ENCODE results near the gene EVL. TPM values are rescaled to one million over a fixed set of nuclear protein-coding genes. Genes with fewer than 3 reads are reported as not detected.

Gene EVL
- total and polyA plus RNA-seq, 2 donors (not counting 3 experiments of a cell fraction or from before 2014, with no cell fraction given): 34.6 to 62.5 TPM

DNA sequence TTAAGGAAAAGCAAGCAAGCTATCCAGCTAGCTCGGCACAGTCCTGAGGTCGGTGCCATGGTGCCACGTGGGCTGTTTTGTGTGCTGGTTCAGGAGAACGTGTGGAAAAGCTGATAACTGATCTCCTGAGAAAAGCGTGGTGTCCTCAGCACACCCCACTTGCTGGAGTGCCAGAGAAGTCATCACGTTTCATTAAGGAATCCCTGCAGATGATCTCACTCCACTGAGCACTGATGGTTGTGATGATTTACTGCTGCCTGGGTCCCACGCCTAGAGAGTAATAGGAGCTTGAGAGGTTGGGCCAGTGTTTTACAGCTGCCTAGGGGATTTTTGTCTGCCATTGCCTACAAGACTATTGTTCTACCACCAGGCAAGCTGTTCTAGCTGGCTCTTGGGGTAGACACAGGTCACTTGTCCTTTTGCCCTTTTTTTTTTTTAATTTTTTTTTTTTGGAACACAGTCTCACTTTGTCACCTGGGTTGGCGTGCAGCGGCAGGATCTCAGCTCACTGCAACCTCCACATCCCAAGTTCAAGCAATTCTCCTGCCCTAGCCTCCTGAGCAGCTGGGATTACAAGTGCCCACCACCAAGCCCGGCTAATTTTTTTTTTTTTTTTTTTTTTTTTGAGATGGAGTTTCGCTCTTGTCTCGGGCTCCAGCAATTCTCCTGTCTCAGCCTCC, 42.3 kb upstream of the EVL start:
- no peaks in the 10 kb centered on the region for H3K4me1 ChIP-seq (ENCODE audit: control insufficient read depth, extremely low read depth, insufficient read depth, low read length)
- no peaks in the 10 kb centered on the region for H3K9me1 ChIP-seq (replicated peaks; ENCODE audit: control insufficient read depth, extremely low read depth, insufficient read depth, low read length)
- no TSS peak for BruUV-seq (replicated peaks)
- H3K4me2 ChIP-seq (ENCODE audit: insufficient read depth, low read length): no peak overlapping the region
- no peaks in the 10 kb centered on the region for H3K9me3 ChIP-seq (replicated peaks; ENCODE audit: control insufficient read depth, insufficient read depth, low read length)
- no peaks in the 10 kb centered on the region for H3K36me3 ChIP-seq (ENCODE audit: control insufficient read depth in 2 of 2, extremely low read depth in 1 of 2, insufficient read depth in 2 of 2, low read length in 2 of 2)
- intact Hi-C loops (cut with micrococcal nuclease) (no loop called here), dilution Hi-C loops (cut with MboI; ENCODE audit: extremely low pct_ligation_motif_present, low sequenced_read_pairs) (no loop called here)
- CTCF ChIA-PET: no interaction called here
- no peak overlapping the region for H2AFZ ChIP-seq (ENCODE audit: low read depth, low read length)
- H3K4me3 ChIP-seq (replicated peaks in 1 of 3; ENCODE audit: insufficient read depth in 1 of 3, low read depth in 1 of 3, low read length in 3 of 3): no peak overlapping the region
- H3K9ac ChIP-seq (replicated peaks; ENCODE audit: extremely low read depth, insufficient read depth, low read length): no peak overlapping the region
- no peak overlapping the region for H3K27ac ChIP-seq (ENCODE audit: insufficient read depth, low read depth, low read length)
- H4K20me1 ChIP-seq (replicated peaks; ENCODE audit: control insufficient read depth, extremely low read depth, insufficient read depth, low read length): no peaks in the 10 kb centered on the region
- no peak for FAIRE-seq
- TF ChIP-seq MYC (IDR thresholded peaks at IDR 0.05; ENCODE audit: low read depth, low read length) (no peak), POLR2A (IDR thresholded peaks at IDR 0.05; ENCODE audit: low read depth, low read length) (no peak), JUN (IDR thresholded peaks at IDR 0.05; ENCODE audit: borderline replicate concordance, insufficient read depth, insufficient read length, low read depth) (no peak), GATA2 (IDR thresholded peaks at IDR 0.05; ENCODE audit: insufficient read depth, insufficient read length, low read depth, low read length) (no peak), POLR2AphosphoS5 (IDR thresholded peaks at IDR 0.05; ENCODE audit: insufficient read depth, low read depth, low read length) (no peak)
- TF ChIP-seq, protein P1, sequence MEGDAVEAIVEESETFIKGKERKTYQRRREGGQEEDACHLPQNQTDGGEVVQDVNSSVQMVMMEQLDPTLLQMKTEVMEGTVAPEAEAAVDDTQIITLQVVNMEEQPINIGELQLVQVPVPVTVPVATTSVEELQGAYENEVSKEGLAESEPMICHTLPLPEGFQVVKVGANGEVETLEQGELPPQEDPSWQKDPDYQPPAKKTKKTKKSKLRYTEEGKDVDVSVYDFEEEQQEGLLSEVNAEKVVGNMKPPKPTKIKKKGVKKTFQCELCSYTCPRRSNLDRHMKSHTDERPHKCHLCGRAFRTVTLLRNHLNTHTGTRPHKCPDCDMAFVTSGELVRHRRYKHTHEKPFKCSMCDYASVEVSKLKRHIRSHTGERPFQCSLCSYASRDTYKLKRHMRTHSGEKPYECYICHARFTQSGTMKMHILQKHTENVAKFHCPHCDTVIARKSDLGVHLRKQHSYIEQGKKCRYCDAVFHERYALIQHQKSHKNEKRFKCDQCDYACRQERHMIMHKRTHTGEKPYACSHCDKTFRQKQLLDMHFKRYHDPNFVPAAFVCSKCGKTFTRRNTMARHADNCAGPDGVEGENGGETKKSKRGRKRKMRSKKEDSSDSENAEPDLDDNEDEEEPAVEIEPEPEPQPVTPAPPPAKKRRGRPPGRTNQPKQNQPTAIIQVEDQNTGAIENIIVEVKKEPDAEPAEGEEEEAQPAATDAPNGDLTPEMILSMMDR (IDR thresholded peaks at IDR 0.05; ENCODE audit: extremely low read depth in 1 of 2, insufficient read depth in 1 of 2, low read depth in 1 of 2, low read length in 2 of 2): no peak
- H3K27me3 ChIP-seq (ENCODE audit: control insufficient read depth in 2 of 2, insufficient read depth in 2 of 2, low read length in 2 of 2): no peaks in the 10 kb centered on the region
- no peaks in the 10 kb centered on the region for H3K79me2 ChIP-seq (ENCODE audit: control insufficient read depth, insufficient read depth, low read length)
- DNase-seq (ENCODE audit: low read depth, low spot score): no peak
- POLR2A ChIA-PET: no interaction called here

Data from endothelial cell of umbilical vein (primary cell).